Keratinocyte (primary cell): ENCODE measurements around the gene PI4KA. TPM values are rescaled to one million over a fixed set of nuclear protein-coding genes. Genes with fewer than 3 reads are reported as not detected.

Experiments used
- DNase-seq: peaks from one replicate; pipeline ENCODE4 v3.0.0-alpha.2; 2011; ENCODE audit warnings: low read depth, missing footprints, low spot score
- FAIRE-seq: peaks from 2 replicates; lab custom pipeline; 2011; peaks lifted over from hg19 to GRCh38; lab: Jason Lieb, UNC
- H2AFZ ChIP-seq: 2 replicates; pipeline ENCODE4 v1.6.0; 2012; ENCODE audit warnings: low read length, control low read depth, inconsistent platforms; ENCODE audit not compliant: control insufficient read depth
- H3K27ac ChIP-seq: 2 replicates; pipeline ENCODE4 v1.5.1; 2011; ENCODE audit warnings: low read length; ENCODE audit not compliant: control insufficient read depth, insufficient read depth
- H3K27me3 ChIP-seq: 3 replicates; pipeline ENCODE4 v1.6.0; 2011; ENCODE audit warnings: low read length; ENCODE audit not compliant: control insufficient read depth, insufficient read depth; ENCODE audit errors: extremely low read depth
- H3K36me3 ChIP-seq, 2 experiments: 2 replicates in 1 of 2; 3 replicates in 1 of 2; pipeline ENCODE4 v1.5.1; 2011; ENCODE audit warnings: low read length in 2 of 2, mild to moderate bottlenecking in 1 of 2; ENCODE audit not compliant: control insufficient read depth in 2 of 2, insufficient read depth in 2 of 2; ENCODE audit errors: extremely low read depth in 1 of 2
- H3K4me1 ChIP-seq: 3 replicates; pipeline ENCODE4 v1.5.1; 2011; ENCODE audit warnings: low read length; ENCODE audit not compliant: control insufficient read depth, insufficient read depth; ENCODE audit errors: extremely low read depth
- H3K4me2 ChIP-seq: 3 replicates; pipeline ENCODE4 v1.6.0; 2011; ENCODE audit warnings: low read depth, low read length; ENCODE audit not compliant: control insufficient read depth, insufficient read depth; ENCODE audit errors: extremely low read depth
- H3K4me3 ChIP-seq, 3 experiments: fragments of 200-600 bp in 1 of 3; sonication (generic) in 1 of 3; 2 replicates in 2 of 3; 3 replicates in 1 of 3; pipeline ENCODE4 v1.5.1; 2011 to 2016; ENCODE audit warnings: low read length in 3 of 3, mild to moderate bottlenecking in 3 of 3, control low read depth in 2 of 3, inconsistent platforms in 1 of 3, low read depth in 1 of 3, mixed read lengths in 1 of 3, mixed run types in 1 of 3, moderate library complexity in 1 of 3; ENCODE audit not compliant: control insufficient read depth in 2 of 3, insufficient read depth in 2 of 3; ENCODE audit errors: extremely low read depth in 1 of 3
- H3K79me2 ChIP-seq: 2 replicates; pipeline ENCODE4 v1.6.0; 2012; ENCODE audit warnings: low read length; ENCODE audit not compliant: control insufficient read depth, insufficient read depth
- H3K9ac ChIP-seq: 3 replicates; pipeline ENCODE4 v1.6.0; 2011; ENCODE audit warnings: low read length; ENCODE audit not compliant: control insufficient read depth, insufficient read depth; ENCODE audit errors: extremely low read depth
- H3K9me1 ChIP-seq: 3 replicates; pipeline ENCODE4 v1.6.0; 2011; ENCODE audit warnings: low read length; ENCODE audit not compliant: control insufficient read depth, insufficient read depth; ENCODE audit errors: extremely low read depth
- H3K9me3 ChIP-seq: 2 replicates; pipeline ENCODE4 v1.5.1; 2012; ENCODE audit warnings: low read depth, low read length; ENCODE audit not compliant: control insufficient read depth
- H4K20me1 ChIP-seq: 3 replicates; pipeline ENCODE4 v1.6.0; 2011; ENCODE audit warnings: low read length; ENCODE audit not compliant: control insufficient read depth, insufficient read depth; ENCODE audit errors: extremely low read depth
- EZH2 ChIP-seq: IDR thresholded peaks from one replicate; pipeline ENCODE4 v1.6.1; 2012; ENCODE audit warnings: inconsistent platforms, mild to moderate bottlenecking, low read length, moderate library complexity
- dilution Hi-C: fragments of 300-500 bp; cut with MboI; formaldehyde crosslinking; loops from one replicate; pipeline ENCODE4 v1.7.0; 2020; ENCODE audit warnings: low sequenced_read_pairs; ENCODE audit not compliant: extremely low pct_ligation_motif_present
- polyA plus RNA-seq, 5 experiments: library from polyadenylated mRNA; depleted of rRNA in 3 of 5; stranded (reverse) in 3 of 5; stranded (forward) in 1 of 5; unstranded in 1 of 5; fragments of >200 nt; gene quantifications; 1 replicate in 1 of 5; 2 replicates in 3 of 5; 3 replicates in 1 of 5; pipeline versions ENCODE4 v1.2.1 to v1.2.3, GENCODE V29; 2011 to 2012; ENCODE audit warnings: missing spikeins in 2 of 5, low read depth in 1 of 5, low replicate concordance in 1 of 5
- TF ChIP-seq, protein P1 (sequence below), 3 experiments: IDR thresholded peaks in 1 of 3; conservative IDR thresholded peaks in 1 of 3; optimal IDR thresholded peaks in 1 of 3; 2 replicates in 2 of 3; 3 replicates in 1 of 3; pipeline versions ENCODE3 to v1.5.1; 2011; ENCODE audit warnings: low read length in 3 of 3, mild to moderate bottlenecking in 3 of 3, moderate library complexity in 2 of 3, control low read depth in 1 of 3, inconsistent platforms in 1 of 3; ENCODE audit not compliant: insufficient read depth in 2 of 3; ENCODE audit errors: extremely low read depth in 1 of 3

The PI4KA gene
- polyA plus RNA-seq, 1 donor (not counting 4 experiments of a cell fraction or from before 2014, with no cell fraction given) = 13.6 TPM

DNA sequence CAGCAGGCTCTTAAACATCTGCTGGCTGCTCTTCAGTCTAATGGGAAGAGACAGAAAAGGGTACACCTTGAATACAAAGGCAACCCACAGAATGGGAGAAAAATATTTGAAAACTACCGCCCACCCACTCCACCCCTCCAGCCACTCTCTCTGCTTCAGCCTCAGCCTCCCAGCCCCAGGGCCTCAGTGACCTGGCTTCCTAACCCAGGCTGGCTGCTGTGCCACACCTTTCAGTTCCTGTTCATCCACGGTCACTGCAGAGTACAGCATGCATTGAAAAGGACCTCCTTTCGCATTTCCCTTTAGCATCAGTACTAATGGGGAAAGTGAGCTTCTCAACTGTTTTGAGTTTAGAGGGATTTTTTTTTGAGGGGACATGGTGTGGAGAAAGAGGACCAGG is 113.5 kb downstream of the PI4KA start:
- no peak for FAIRE-seq
- H3K9ac ChIP-seq = no peak overlapping the region
- no peaks in the 10 kb centered on the region for H3K9me1 ChIP-seq
- H3K4me1 ChIP-seq = no peaks in the 10 kb centered on the region
- peaks cover 4 to 8% of the 10 kb centered on the region in 2 experiments for H3K36me3 ChIP-seq
- no peaks in the 10 kb centered on the region for H4K20me1 ChIP-seq
- H3K9me3 ChIP-seq = no peaks in the 10 kb centered on the region
- H3K27ac ChIP-seq = no peak overlapping the region
- H3K4me2 ChIP-seq = no peak overlapping the region
- H3K79me2 ChIP-seq = no peaks in the 10 kb centered on the region
- TF ChIP-seq, protein P1, sequence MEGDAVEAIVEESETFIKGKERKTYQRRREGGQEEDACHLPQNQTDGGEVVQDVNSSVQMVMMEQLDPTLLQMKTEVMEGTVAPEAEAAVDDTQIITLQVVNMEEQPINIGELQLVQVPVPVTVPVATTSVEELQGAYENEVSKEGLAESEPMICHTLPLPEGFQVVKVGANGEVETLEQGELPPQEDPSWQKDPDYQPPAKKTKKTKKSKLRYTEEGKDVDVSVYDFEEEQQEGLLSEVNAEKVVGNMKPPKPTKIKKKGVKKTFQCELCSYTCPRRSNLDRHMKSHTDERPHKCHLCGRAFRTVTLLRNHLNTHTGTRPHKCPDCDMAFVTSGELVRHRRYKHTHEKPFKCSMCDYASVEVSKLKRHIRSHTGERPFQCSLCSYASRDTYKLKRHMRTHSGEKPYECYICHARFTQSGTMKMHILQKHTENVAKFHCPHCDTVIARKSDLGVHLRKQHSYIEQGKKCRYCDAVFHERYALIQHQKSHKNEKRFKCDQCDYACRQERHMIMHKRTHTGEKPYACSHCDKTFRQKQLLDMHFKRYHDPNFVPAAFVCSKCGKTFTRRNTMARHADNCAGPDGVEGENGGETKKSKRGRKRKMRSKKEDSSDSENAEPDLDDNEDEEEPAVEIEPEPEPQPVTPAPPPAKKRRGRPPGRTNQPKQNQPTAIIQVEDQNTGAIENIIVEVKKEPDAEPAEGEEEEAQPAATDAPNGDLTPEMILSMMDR (optimal IDR thresholded peaks at IDR 0.05 in 1 of 3, IDR thresholded peaks at IDR 0.05 in 1 of 3, conservative IDR thresholded peaks at IDR 0.05 in 1 of 3; ENCODE audit: extremely low read depth in 1 of 3, insufficient read depth in 2 of 3, low read length in 3 of 3) = no peak
- TF ChIP-seq EZH2 = no peak
- H2AFZ ChIP-seq = no peak overlapping the region
- H3K4me3 ChIP-seq = no peak overlapping the region
- no peak for DNase-seq
- dilution Hi-C loops = no loop called here
- H3K27me3 ChIP-seq = no peaks in the 10 kb centered on the region

DNA sequence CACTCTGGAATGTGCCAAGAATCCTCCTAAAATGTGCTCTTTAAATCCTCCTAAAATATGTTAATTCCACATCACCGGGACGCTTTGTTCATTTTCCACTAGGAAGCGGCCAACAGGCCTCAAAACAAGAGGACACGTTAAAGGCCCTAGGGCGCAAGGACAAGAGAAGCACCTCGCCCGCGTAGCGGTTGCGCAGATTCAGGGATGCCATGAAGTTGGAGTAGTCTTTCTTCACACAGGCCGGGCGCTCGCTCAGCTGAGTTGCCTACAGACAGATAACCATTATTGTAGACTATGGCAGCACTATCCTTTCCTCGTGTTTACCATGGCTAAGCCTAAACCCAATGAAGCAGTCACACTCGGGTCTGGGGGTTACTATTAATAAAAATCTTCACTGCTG is 114.2 kb downstream of the PI4KA start:
- H3K9me1 ChIP-seq = no peaks in the 10 kb centered on the region
- H3K27me3 ChIP-seq = no peaks in the 10 kb centered on the region
- H4K20me1 ChIP-seq = no peaks in the 10 kb centered on the region
- H3K9me3 ChIP-seq = no peaks in the 10 kb centered on the region
- no peak for FAIRE-seq
- H3K79me2 ChIP-seq = no peaks in the 10 kb centered on the region
- no peaks in the 10 kb centered on the region for H3K4me1 ChIP-seq
- peaks cover 0 to 7% of the 10 kb centered on the region in 2 experiments for H3K36me3 ChIP-seq
- no peak for DNase-seq
- no peak for TF ChIP-seq EZH2
- TF ChIP-seq, protein P1 (optimal IDR thresholded peaks at IDR 0.05 in 1 of 3, IDR thresholded peaks at IDR 0.05 in 1 of 3, conservative IDR thresholded peaks at IDR 0.05 in 1 of 3; ENCODE audit: extremely low read depth in 1 of 3, insufficient read depth in 2 of 3, low read length in 3 of 3) = no peak
- H2AFZ ChIP-seq = no peak overlapping the region
- no peak overlapping the region for H3K4me2 ChIP-seq
- H3K9ac ChIP-seq = no peak overlapping the region
- dilution Hi-C loops = no loop called here
- no peak overlapping the region for H3K27ac ChIP-seq
- no peak overlapping the region for H3K4me3 ChIP-seq
